GM19023 (cell line): ENCODE measurements around the gene DOK7.
"Not testable (repeated sequence)": the region's sequence is repeated elsewhere in the genome, so short reads cannot be mapped to it uniquely, and the experiment has no call there.

Experiments
- ATAC-seq: cut with Tn5 transposase; IDR thresholded peaks from one replicate; pipeline ENCODE4 v1.9.1; 2021; ENCODE audit warnings: mild to moderate bottlenecking, moderate library complexity; ENCODE audit not compliant: unreplicated experiment

The DOK7 gene

DNA sequence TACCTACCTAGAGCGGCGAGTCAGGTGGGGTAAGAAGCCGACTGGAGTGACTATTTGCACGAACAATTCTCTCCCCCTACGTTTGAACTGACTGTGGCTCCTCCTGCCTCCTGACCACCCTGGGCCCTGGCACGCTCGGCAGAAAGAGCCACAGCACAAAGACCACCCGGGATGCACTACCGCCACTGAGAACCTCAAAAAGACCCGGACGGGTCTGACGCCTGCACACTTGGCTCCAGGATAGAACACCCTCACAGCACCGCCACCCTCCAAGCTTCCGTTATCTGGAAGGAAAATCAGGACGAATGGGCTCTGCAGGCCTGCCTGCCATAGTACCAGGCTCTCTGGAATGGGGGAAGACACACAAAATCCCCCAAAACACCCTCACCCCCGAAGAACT, 66.9 kb downstream of the DOK7 start:
- no peak for ATAC-seq

DNA sequence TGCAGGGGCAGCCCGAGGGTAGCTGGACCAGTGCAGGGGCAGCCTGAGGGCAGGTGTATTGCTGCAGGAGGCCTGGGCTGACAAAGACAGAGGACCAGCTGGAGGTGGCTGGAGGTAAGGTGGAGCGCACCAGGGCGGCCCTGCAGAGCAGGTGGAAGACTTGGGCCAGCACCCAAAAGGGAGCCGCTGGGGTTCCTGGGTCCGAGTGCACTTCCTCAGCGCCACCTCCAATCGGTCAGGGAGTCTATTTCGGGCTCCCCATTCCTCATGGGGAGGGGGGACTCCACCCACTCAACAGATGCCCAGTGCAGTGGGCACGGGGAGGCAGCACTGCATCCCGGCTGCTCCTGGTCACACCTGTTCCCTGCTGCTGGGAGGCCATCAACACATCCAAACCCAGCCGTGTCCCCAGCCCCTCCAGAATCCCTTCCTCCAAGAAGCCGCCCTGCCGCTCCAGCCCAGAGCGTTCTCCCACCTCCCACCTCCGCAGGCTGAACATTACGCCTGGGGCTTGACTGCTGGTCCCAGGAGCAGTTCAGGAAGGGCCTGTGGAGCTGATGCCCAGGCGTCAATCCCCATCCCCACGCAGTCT, 67.7 kb downstream of the DOK7 start:
- ATAC-seq: no peak

DNA sequence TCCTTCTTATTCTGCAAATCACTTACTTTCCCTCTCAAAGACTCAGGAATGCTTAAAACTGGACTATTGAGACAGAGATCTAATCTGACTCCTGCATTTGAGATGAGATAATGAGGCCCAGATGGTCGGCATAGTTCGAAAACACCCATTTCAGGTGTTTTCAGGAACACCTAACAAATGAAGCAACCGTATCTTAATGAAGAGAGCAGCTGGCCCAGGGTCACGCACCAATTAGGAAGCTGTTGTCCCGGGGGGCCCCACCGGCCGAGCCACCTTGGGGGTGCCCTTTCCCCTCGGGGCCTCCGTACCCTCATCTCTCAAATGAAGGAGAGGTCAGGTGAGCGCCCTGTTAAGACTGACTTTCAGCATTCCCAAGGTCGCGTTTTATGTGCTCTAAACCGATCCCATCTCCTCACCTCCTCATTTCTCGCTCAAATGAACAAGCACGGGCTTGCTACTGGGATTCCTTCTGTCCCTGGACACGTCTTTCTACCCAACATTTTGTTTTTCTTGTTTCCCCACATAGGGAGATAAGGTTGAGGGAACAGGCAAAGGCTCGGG, 68.3 kb downstream of the DOK7 start:
- ATAC-seq: no peak

DNA sequence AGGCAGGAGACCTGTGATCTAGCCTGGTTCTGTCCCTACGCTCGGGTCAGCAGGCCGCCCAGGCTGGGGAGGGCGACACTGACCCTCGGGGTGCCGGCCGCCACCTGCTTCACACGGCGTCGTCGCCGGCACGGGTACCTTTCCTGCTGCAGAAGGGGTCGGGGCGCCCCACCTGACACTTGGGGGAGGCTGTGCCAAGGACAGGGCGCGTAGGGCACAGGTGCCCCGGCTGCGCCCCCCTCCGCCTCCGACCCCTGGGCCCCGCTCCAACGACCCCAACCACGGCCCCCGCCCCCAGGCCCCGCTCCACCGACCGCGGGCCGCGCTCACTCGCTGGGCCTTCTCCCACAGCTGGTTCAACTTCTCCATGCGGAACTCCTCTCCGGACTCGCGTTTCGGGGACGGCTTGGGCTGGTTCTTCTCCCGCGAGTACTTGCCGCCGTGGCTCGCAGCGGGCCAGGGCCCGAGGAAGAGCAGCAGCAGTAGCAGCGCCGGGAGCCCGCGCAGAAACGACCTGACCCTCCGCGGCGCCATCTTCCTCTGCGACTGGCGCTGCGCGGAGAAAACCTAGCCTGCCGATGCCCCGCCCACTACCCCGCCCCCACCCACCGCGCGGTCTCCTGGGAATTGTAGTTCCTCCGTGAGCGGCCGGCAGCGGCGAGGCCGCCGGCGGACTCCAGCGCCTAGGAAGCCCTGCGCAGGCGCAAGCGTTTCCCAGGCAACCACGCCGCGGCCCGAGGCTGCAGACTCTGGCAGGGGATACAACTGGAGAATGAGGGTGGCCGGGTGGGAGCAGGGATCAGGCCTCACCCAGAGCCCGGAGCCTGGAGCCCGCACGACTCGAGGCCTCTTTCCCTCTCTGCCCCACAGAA, 69.0 kb downstream of the DOK7 start, which contains the start of gene LRPAP1:
TSS of gene LRPAP1 (minus strand) at position 544 of the 872 bp plus-strand sequence. CDS start at position 534, 10 bp downstream.
- ATAC-seq: peak; percentile 79

DNA sequence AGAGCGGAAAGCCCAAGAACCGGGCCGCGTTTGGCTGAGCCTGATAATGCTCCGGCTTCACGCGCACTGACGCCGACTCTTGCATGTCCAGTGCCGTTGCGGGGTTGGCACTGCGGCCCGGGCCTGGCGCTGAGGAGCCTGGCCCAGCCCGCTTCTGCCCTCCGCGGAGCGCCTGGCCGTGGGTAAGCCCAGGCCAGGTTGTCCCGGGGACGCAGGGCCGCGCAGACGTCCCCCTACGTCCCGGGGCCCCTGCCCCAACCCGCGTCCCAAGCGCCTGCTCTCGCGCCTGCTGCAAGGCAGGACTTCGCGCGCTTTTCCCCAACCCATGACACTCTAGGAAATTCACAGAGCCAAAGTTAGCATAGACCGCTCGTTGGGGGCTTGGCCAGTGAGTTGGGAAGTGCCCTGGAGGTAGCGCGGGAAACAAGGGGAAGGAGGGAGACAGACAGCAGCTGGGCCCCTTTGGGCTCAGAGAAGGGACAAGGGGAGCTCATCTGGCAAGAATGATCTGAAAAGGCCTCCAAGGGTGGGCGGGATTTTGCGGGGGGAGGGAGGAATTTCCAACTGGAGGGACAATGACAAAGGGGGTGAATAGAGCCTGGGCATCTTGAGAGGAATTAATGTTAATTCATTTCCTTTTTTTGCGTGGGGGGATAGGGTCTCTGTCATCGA, 69.8 kb downstream of the DOK7 start:
- peak; percentile 34 for ATAC-seq

DNA sequence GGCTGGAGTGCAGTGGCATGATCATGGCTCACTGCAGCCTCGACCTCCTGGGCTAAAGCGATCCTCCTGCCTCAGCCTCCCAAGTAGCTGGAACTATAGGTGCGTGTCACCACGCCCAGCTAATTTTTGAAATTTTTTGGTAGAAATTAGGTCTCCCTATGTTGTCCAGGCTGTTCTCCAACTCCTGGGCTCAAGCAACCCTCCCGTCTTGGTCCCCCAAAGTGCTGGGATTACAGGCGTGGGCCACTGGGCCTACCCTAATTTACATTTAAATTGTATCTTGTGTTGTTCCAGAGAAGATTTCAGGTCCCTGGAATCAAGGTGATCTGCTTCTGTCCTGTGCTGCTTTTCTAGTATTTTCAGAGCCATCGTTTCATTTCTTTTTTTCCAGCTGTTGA, 70.3 kb downstream of the DOK7 start:
- ATAC-seq: no peak

DNA sequence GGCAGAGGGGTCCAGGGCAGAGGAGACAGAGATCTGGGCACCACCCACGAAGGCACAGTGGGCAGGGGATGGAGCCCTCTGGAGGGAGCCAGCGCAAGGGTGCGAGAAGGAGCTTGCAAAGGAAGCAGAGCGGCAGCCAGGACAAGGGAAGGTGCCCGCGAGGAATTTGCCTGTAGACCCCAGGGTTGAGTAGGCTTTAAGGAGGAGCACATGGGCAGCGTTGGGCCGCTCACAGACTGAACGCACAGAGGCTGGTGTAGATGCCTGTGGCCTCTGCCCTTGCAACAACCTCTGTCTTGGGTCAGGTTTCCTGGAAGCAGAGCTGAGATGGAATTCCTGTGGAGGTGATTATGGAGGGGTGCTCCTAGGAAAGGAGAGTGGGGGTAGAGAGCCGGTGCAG, 72.7 kb downstream of the DOK7 start:
- not testable (repeated sequence) for ATAC-seq

DNA sequence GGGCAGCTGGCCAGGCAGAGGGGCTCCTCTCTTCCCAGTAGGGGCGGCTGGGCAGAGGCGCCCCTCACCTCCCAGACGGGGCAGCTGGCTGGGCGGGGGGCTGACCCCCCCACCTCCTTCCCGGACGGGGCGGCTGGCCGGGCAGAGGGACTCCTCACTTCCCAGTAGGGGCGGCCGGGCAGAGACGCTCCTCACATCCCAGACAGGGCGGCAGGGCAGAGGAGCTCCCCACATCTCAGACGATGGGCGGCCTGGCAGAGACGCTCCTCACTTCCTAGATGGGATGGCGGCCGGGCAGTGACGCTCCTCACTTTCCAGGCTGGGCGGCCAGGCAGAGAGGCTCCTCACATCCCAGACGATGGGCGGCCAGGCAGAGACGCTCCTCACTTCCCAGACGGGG, 75.8 kb downstream of the DOK7 start:
- not testable (repeated sequence) for ATAC-seq

DNA sequence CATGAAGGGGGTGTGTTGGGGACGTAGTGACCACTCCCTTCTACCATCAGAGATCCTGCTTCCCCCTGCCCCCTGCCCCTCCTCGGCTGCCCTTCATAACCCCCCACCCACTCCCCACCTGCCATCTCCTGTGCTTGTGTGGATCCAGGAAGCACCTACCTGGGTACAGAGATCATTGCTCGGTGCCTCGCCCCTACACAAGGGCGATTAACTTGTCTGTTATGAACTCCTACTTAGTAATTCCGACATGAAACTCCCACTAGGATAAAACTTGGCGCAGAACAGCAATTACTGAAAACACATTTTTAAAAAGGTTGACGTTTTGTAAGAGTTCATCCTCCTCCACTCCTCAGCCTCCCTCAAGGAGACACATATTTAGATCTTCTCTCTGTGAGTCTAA, 80.3 kb downstream of the DOK7 start:
- ATAC-seq: not testable (repeated sequence)
